Smooth muscle cell (in vitro differentiated cells): ENCODE results near the gene KLF15. TPM values are rescaled to one million over a fixed set of nuclear protein-coding genes. Genes with fewer than 3 reads are reported as not detected.

Source experiments
- DNase-seq: peaks from one replicate; lab custom pipeline; 2025; ENCODE audit not compliant: unreplicated experiment; lab: John Stamatoyannopoulos, UW
- H2AFZ ChIP-seq: fragments of 200-600 bp; sonication (generic); 2 replicates; pipeline ENCODE4 v1.6.0; 2016; ENCODE audit warnings: antibody characterized with exemption, low read depth, mild to moderate bottlenecking
- H3F3A ChIP-seq: fragments of 200-600 bp; sonication (generic); 2 replicates; pipeline ENCODE4 v1.6.0; 2017; ENCODE audit warnings: antibody characterized with exemption, low read depth
- H3K27ac ChIP-seq: fragments of 200-600 bp; sonication (generic); 2 replicates; pipeline ENCODE4 v1.5.1; 2016; ENCODE audit warnings: low read depth, mild to moderate bottlenecking
- H3K27me3 ChIP-seq: fragments of 200-600 bp; sonication (generic); 2 replicates; pipeline ENCODE4 v1.6.1; 2016; ENCODE audit warnings: low read depth, mild to moderate bottlenecking
- H3K36me3 ChIP-seq: fragments of 200-600 bp; sonication (generic); 2 replicates; pipeline ENCODE4 v1.5.1; 2016; ENCODE audit warnings: low read depth
- H3K4me1 ChIP-seq: fragments of 200-600 bp; sonication (generic); 2 replicates; pipeline ENCODE4 v1.5.1; 2016; ENCODE audit warnings: low read depth
- H3K4me2 ChIP-seq: fragments of 200-600 bp; sonication (generic); 2 replicates; pipeline ENCODE4 v1.6.0; 2016; ENCODE audit warnings: mild to moderate bottlenecking
- H3K4me3 ChIP-seq: fragments of 200-600 bp; sonication (generic); 2 replicates; pipeline ENCODE4 v1.5.1; 2016; ENCODE audit warnings: mild to moderate bottlenecking
- H3K79me2 ChIP-seq: fragments of 200-600 bp; sonication (generic); 2 replicates; pipeline ENCODE4 v1.6.0; 2016; ENCODE audit warnings: low read depth, mild to moderate bottlenecking
- H3K9ac ChIP-seq: fragments of 200-600 bp; sonication (generic); 2 replicates; pipeline ENCODE4 v1.6.0; 2016; ENCODE audit warnings: low read depth
- H3K9me3 ChIP-seq: fragments of 200-600 bp; sonication (generic); replicated peaks from 2 replicates; pipeline ENCODE4 v1.5.1; 2016; ENCODE audit warnings: low read depth
- H4K20me1 ChIP-seq: fragments of 200-600 bp; sonication (generic); 2 replicates; pipeline ENCODE4 v1.6.0; 2016; ENCODE audit warnings: low read depth
- WGBS: methylation state at CpG from one replicate; pipeline ENCODE4 v1.1.7; 2016; ENCODE audit warnings: low lambda C conversion rate; 5-methylcytosine and 5-hydroxymethylcytosine counted together
- polyA plus RNA-seq: library from polyadenylated mRNA; unstranded; fragments of >200 nt; fragmentation: Nextera tagmentation; extraction: Ambion mirVana; gene quantifications from 2 replicates; pipeline ENCODE4 v1.2.1, GENCODE V29; 2016
- total RNA-seq: library from RNA; depleted of rRNA; stranded (reverse); fragments of >200 nt; gene quantifications from 2 replicates; pipeline ENCODE4 v1.2.3, GENCODE V29; 2014
- TF ChIP-seq, protein P1 (sequence below): fragments of 200-600 bp; sonication (generic); IDR thresholded peaks from 2 replicates; pipeline ENCODE4 v1.5.1; 2017; ENCODE audit warnings: borderline replicate concordance, mild to moderate bottlenecking, antibody characterized with exemption; ENCODE audit not compliant: insufficient read depth, poor library complexity, severe bottlenecking

KLF15 gene
- total and polyA plus RNA-seq, 2 experiments from 2014 or later: not detected

DNA sequence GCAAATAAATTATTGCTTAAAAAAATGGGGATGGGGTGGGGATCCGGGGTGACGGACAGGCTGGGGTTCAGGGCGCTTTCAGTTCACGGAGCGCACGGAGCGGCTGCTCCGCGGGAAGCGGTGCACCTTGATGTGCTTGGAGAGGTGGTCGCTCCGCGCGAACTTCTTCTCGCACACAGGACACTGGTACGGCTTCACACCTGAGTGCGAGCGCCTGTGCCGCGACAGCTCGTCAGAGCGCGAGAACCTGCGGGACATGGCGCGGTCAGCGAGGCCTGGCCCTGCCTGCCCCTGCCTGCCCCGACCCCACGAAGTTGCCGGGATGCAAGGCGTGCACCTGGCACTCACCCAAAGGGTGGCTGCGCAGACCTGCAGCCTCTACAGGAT is 13.6 kb downstream of the KLF15 start:
- Histone ChIP-seq H3F3A (no peaks in the 10 kb centered on the region), H3K27ac (no peak overlapping the region), H3K4me2 (no peak overlapping the region), H3K79me2 (no peaks in the 10 kb centered on the region), H4K20me1 (no peaks in the 10 kb centered on the region), H3K36me3 (no peaks in the 10 kb centered on the region), H2AFZ (no peak overlapping the region), H3K4me3 (no peak overlapping the region), H3K9ac (no peak overlapping the region), H3K4me1 (no peaks in the 10 kb centered on the region), H3K9me3 (no peaks in the 10 kb centered on the region), H3K27me3 (peaks cover 4% of the 10 kb centered on the region)
- no peak for DNase-seq
- WGBS: 95% methylated on average over 24 of the region's 32 CpGs
- TF ChIP-seq, protein P1, sequence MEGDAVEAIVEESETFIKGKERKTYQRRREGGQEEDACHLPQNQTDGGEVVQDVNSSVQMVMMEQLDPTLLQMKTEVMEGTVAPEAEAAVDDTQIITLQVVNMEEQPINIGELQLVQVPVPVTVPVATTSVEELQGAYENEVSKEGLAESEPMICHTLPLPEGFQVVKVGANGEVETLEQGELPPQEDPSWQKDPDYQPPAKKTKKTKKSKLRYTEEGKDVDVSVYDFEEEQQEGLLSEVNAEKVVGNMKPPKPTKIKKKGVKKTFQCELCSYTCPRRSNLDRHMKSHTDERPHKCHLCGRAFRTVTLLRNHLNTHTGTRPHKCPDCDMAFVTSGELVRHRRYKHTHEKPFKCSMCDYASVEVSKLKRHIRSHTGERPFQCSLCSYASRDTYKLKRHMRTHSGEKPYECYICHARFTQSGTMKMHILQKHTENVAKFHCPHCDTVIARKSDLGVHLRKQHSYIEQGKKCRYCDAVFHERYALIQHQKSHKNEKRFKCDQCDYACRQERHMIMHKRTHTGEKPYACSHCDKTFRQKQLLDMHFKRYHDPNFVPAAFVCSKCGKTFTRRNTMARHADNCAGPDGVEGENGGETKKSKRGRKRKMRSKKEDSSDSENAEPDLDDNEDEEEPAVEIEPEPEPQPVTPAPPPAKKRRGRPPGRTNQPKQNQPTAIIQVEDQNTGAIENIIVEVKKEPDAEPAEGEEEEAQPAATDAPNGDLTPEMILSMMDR: no peak

DNA sequence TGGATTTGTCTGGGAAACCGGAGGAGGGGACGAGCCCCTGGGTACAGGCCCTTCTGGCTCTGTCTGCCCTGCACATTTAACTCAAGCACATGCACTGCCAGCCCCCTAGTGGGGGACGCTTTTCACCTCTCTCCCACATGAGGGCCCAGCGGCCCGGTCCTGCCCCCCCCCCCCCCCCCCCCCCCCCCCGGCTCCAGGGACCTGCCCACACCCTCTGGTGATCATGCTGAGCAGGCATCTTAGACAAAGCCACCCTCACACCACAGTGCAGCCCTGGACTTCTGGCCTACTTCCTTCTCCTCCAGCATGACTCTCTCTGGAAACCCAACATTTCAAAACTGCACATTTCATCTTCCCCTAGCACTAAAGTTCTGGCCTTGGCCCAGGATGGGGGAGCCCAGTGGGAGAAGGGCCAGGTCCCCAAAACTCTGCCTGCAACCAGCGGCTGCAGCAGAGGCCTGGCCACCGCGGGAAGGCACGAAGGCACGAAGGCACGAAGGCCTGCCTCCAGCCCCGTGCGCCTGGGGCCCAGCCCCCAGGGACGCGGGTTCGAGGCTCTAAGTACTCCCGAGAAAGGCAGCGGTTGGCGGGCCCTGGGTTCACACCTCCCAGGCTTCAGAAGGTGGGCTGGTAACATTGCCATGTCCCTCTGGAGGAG is 14.1 kb downstream of the KLF15 start:
- no peaks in the 10 kb centered on the region for H3K9me3 ChIP-seq
- WGBS: 87% methylated on average over 16 of the region's 20 CpGs
- TF ChIP-seq, protein P1: peak; percentile 4
- no peaks in the 10 kb centered on the region for H3K79me2 ChIP-seq
- no peaks in the 10 kb centered on the region for H3F3A ChIP-seq
- H3K4me3 ChIP-seq: no peak overlapping the region
- H3K4me2 ChIP-seq: no peak overlapping the region
- no peak for DNase-seq
- no peaks in the 10 kb centered on the region for H3K4me1 ChIP-seq
- no peaks in the 10 kb centered on the region for H3K36me3 ChIP-seq
- no peak overlapping the region for H3K9ac ChIP-seq
- H4K20me1 ChIP-seq: no peaks in the 10 kb centered on the region
- H2AFZ ChIP-seq: no peak overlapping the region
- H3K27ac ChIP-seq: no peak overlapping the region
- H3K27me3 ChIP-seq: peaks cover 4% of the 10 kb centered on the region

DNA sequence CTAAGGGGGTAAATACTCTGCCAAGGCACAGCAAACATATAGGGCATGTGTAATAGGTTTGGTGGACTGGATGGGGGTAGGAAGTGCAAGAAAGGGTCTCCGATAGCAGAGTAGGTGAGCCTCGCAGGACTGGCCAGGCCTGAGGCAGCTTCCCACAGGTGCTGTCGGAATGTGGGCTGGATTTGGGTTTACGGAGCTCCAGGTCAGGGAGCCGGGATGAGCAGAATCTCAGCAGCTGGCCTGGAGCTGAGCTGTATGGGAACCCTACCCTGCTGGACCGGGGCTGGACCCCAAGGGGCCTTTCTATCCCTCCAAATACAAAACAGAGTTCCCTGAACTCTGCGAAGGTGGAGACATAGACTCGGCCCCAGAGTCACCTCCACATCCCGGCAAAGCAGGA is 15.0 kb downstream of the KLF15 start:
- H3K27me3 ChIP-seq: peaks cover 4% of the 10 kb centered on the region
- H3K4me3 ChIP-seq: no peak overlapping the region
- TF ChIP-seq, protein P1: no peak
- H4K20me1 ChIP-seq: no peaks in the 10 kb centered on the region
- H3K4me2 ChIP-seq: no peak overlapping the region
- no peak overlapping the region for H2AFZ ChIP-seq
- H3K9me3 ChIP-seq: no peaks in the 10 kb centered on the region
- WGBS: 93% methylated on average over 9 of the region's 9 CpGs
- no peak for DNase-seq
- H3K36me3 ChIP-seq: no peaks in the 10 kb centered on the region
- no peaks in the 10 kb centered on the region for H3F3A ChIP-seq
- H3K9ac ChIP-seq: no peak overlapping the region
- no peaks in the 10 kb centered on the region for H3K79me2 ChIP-seq
- no peaks in the 10 kb centered on the region for H3K4me1 ChIP-seq
- H3K27ac ChIP-seq: no peak overlapping the region

DNA sequence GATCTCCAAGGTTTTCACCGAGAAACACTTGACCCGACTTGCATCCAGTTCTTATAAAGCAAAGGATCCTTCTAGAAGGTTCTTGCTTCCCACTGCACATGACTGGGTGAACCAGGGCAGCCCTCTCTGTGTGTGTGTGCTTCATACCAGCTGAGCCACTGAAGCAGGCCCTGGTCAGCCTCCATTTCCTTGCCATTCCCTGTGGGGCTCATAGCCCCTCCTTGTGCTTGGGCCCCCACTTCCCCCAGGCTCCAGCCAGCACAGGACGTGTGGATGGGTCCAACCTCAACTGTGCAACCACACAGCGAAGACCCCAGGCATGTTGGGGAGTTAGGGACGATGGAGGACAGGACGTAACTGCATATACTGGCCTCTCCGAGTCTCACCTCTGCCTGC is 15.5 kb downstream of the KLF15 start:
- no peaks in the 10 kb centered on the region for H4K20me1 ChIP-seq

More for the DNA sequence above, 15.5 kb downstream of the KLF15 start:
- no peak overlapping the region for H2AFZ ChIP-seq
- no peak overlapping the region for H3K9ac ChIP-seq
- TF ChIP-seq, protein P1: no peak
- no peak overlapping the region for H3K27ac ChIP-seq
- no peaks in the 10 kb centered on the region for H3F3A ChIP-seq
- no peaks in the 10 kb centered on the region for H3K4me1 ChIP-seq
- H3K36me3 ChIP-seq: no peaks in the 10 kb centered on the region
- H3K27me3 ChIP-seq: peaks cover 4% of the 10 kb centered on the region
- H3K4me2 ChIP-seq: no peak overlapping the region
- no peak overlapping the region for H3K4me3 ChIP-seq
- DNase-seq: no peak
- 92% methylated on average over 7 of the region's 7 CpGs for WGBS
- no peaks in the 10 kb centered on the region for H3K9me3 ChIP-seq
- H3K79me2 ChIP-seq: no peaks in the 10 kb centered on the region
